Measurements from ENCODE around the gene EMP2. TPM values are rescaled to one million over a fixed set of nuclear protein-coding genes. Genes with fewer than 3 reads are reported as not detected.
A peak's percentile ranks its signal among the peaks of the same experiment; 100 is the strongest.

EMP2 gene
- total RNA-seq, 2 donors from 2014 or later: 40.3 to 66.8 TPM

DNA sequence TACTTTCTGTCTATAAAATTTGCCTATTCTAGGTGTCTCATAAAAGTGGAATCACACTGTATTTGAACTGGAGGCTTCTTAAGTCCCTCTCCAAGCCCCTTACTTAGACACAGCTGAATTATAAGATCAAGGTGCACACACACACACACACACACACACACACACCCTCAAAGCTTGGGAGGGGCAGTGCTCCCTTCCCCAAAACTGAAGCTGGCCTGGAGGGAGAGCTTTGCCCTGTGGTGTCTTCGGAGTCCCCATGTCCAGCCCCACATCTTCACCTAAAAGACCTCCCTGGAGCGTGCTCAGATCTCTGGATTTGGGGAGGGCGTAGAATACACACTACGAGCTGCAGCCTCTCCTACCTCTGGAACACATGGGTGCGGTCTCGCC is 828 bp downstream of the EMP2 start:
- no peaks in the 10 kb centered on the region for H3K9me3 ChIP-seq
- peaks cover 0 to 52% of the 10 kb centered on the region in 2 donors for H3K4me1 ChIP-seq
- TF ChIP-seq, protein P1, sequence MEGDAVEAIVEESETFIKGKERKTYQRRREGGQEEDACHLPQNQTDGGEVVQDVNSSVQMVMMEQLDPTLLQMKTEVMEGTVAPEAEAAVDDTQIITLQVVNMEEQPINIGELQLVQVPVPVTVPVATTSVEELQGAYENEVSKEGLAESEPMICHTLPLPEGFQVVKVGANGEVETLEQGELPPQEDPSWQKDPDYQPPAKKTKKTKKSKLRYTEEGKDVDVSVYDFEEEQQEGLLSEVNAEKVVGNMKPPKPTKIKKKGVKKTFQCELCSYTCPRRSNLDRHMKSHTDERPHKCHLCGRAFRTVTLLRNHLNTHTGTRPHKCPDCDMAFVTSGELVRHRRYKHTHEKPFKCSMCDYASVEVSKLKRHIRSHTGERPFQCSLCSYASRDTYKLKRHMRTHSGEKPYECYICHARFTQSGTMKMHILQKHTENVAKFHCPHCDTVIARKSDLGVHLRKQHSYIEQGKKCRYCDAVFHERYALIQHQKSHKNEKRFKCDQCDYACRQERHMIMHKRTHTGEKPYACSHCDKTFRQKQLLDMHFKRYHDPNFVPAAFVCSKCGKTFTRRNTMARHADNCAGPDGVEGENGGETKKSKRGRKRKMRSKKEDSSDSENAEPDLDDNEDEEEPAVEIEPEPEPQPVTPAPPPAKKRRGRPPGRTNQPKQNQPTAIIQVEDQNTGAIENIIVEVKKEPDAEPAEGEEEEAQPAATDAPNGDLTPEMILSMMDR (IDR thresholded peaks at IDR 0.05): no peak
- H3K27me3 ChIP-seq: no peaks in the 10 kb centered on the region
- peak overlapping the region; percentile 82 to 98 for H3K4me3 ChIP-seq
- no peaks in the 10 kb centered on the region for H3K36me3 ChIP-seq
- H3K27ac ChIP-seq: peak overlapping the region; percentile 98
- no peak for DNase-seq (ENCODE audit: low spot score)

DNA sequence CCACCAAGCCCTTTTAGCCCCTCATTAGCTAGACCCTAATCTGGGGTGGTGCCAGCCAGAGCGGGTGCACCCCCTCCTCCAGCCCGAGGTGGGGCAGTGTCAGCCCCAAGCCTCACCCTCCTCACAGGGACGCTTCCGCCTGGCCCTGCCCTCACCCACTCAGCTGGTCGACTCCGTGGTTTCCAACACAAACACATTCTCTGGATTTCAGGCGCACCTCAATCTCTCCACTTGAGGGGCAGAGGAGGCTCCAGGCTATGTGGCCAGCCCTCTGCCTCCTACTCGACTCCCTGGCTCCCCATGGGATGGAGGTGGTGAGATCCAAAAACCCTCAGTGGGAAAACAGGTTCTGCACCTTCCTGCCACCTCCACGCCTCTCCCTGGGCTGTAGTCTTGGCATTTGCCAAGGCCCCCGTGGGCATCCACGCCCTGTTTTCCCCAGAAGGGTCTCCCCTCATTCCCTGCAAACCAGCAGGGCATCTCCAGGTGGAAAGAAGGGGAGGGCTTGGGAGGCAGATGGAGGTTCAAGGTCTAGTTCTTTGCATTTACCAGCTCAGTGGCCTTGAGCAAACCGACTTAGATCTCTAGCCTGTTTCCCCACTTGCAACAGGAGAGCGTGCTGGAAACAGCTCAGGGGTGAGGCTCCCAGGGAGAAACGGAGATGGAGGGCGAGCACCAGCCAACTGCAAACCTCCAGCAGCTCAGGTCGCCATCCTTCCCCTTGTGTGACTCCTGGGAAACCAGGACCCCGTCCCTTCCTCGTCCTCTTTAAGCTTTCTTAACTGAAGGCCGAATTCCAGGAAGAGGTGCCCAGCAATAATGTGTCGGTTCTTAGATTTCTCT is 1.7 kb downstream of the EMP2 start:
- TF ChIP-seq, protein P1 (IDR thresholded peaks at IDR 0.05): no peak
- H3K27me3 ChIP-seq: no peaks in the 10 kb centered on the region
- peaks cover 0 to 52% of the 10 kb centered on the region in 2 donors for H3K4me1 ChIP-seq
- H3K4me3 ChIP-seq: peak overlapping the region; percentile 82 to 98
- H3K27ac ChIP-seq: peak overlapping the region; percentile 98
- H3K9me3 ChIP-seq: no peaks in the 10 kb centered on the region
- H3K36me3 ChIP-seq: no peaks in the 10 kb centered on the region
- DNase-seq (ENCODE audit: low spot score): no peak

DNA sequence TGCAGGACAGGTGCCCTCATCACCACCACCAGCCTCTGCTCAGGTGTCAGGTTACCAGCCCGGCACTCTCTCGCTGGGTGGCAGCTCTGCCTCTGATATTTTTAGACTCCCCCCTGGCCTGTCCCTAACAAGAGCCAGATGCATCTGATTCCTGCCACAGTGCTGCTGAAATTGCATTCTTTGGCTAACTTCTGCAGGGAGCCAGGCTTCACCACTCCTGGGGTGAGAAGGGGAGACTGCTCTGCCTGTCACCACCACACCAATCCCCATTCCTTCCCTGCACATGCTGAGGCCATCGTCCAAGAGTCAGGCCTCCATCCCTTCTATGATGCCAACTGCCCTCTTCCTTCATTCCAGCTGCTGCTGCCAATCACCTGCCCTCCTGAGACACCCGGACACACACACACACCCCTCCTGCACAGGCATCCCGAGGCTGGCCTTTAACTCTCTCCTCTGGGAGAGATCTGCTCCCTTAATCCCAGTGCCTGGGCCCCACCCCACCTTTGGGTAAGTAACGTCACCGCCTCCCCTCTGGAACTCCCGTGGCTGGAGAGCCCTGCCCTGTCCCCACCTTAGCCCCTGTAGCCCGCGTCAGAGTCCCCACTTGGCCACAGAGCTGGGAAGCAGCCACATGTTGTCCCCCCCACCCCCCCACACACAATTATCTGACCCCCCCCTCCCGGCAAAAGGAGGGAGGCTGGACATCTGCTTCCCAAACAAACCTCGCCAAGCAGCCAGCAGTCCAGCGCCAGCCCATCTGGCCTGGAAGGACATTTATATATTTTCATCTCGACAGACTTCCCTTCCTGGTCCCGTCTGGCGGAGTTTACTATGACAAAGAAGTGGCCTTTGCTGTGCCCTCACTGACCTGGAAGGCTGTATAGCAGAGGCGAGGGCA is 2.8 kb downstream of the EMP2 start:
- Histone ChIP-seq H3K27ac (peak overlapping the region; percentile 98), H3K4me3 (peak overlapping the region; percentile 82 to 98), H3K36me3 (no peaks in the 10 kb centered on the region), H3K4me1 (peaks cover 0 to 52% of the 10 kb centered on the region in 2 donors), H3K27me3 (no peaks in the 10 kb centered on the region), H3K9me3 (no peaks in the 10 kb centered on the region)
- no peak for DNase-seq (ENCODE audit: low spot score)
- TF ChIP-seq, protein P1 (IDR thresholded peaks at IDR 0.05): no peak

DNA sequence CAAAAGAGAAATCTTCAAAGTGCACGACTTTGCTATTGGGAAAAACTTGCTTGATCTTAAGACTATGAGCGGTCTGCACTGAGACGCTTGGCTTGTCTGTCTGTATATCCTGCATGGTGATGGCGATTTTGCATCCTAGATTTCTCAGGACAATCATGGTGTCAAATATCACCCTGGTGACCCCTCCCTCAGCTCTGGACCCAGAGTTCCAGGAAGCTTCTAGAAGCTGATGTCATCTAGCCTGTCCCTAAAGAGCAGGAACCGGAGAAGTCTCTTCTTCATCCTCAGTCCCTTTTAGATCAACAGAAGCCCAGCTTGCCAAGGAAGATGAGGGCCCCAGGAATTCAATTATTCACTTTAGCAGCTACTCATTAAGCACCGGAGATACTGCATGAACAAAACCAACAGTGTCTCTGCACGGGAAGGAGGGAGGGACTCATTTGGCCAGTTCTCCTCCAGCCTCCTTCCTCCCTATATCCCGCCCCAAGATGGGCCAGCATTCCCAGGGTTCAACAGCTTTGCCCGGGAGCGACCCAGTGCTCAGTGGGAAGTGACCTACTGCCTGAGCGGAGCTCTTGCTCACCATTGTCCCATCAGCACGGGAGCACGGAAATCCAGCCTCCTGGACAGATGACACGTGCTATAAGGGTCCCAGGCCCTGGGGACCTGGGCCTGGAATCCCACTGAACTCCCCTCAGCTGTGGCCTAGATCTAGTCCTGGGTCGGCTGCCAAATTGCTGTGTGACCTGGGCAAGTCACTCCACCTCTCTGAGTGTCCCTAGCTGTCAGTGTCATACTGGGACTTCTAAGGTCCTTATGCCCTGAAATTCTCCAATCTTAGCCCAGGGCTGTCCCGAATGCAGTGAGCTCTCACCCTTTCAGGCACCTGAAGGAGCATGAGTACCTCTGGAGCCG is 3.8 kb downstream of the EMP2 start:
- H3K4me3 ChIP-seq: peak overlapping the region in 1 of 2 donors; percentile 98
- TF ChIP-seq, protein P1 (IDR thresholded peaks at IDR 0.05): no peak
- DNase-seq (ENCODE audit: low spot score): no peak
- no peaks in the 10 kb centered on the region for H3K36me3 ChIP-seq
- H3K27me3 ChIP-seq: no peaks in the 10 kb centered on the region
- no peaks in the 10 kb centered on the region for H3K9me3 ChIP-seq
- H3K4me1 ChIP-seq: peaks cover 0 to 53% of the 10 kb centered on the region in 2 donors
- H3K27ac ChIP-seq: peak overlapping the region; percentile 98

DNA sequence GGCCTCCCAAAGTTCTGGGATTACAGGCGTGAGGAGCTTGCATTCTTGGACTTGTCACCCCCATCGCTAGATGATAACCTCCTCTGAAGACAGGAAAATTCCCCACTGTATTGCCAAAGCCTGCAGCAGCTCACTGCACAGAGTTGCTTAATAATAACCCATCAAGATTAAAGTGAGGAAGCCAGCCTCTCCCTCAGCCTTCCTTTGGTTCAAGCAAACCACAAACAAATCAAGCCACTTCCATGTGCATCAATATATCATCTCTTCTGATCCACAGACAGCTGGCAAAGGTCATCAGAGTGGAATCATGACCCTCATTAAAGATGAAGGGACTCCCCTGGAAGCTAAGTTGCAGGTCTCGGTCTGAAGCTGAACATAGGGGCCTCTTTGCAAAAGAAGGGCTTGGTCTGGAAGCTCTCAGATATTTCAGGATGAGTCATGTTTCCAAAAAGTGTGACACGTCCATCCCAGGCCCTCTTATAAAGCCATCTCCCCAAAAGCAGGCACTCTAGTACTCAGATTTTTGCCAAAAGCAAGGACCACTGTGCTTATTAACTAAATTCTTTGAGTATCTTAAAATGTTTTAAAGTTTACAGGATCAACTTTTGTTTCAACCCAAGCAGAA is 4.8 kb downstream of the EMP2 start:
- Histone ChIP-seq H3K4me3 (no peak overlapping the region), H3K27me3 (no peaks in the 10 kb centered on the region), H3K4me1 (peaks cover 0 to 51% of the 10 kb centered on the region in 2 donors), H3K27ac (peak overlapping the region; percentile 98), H3K9me3 (no peaks in the 10 kb centered on the region), H3K36me3 (no peaks in the 10 kb centered on the region)
- DNase-seq (ENCODE audit: low spot score): no peak
- TF ChIP-seq, protein P1 (IDR thresholded peaks at IDR 0.05): no peak

All from right atrium auricular region (tissue), 2 donors.